ENCODE measurements around the gene PANK2. TPM values are rescaled to one million over a fixed set of nuclear protein-coding genes. Genes with fewer than 3 reads are reported as not detected.
A peak's percentile ranks its signal among the peaks of the same experiment; 100 is the strongest.
"Not testable (repeated sequence)": the region's sequence is repeated elsewhere in the genome, so short reads cannot be mapped to it uniquely, and the experiment has no call there.

Gene PANK2
- total and polyA plus RNA-seq, 8 donors: 34.1 to 47.8 (median 39.1) TPM

- intact Hi-C loops (cut with DNase I): no loop called here
- no peak overlapping the region for H3K27ac ChIP-seq
- H3K27me3 ChIP-seq: no peaks in the 10 kb centered on the region
- peak in 1 of 4 donors; percentile 4 for DNase-seq
- peaks cover 0 to 5% of the 10 kb centered on the region in 2 donors for H3K4me1 ChIP-seq
- no peaks in the 10 kb centered on the region for H3K9me3 ChIP-seq
- TF ChIP-seq, protein P1, sequence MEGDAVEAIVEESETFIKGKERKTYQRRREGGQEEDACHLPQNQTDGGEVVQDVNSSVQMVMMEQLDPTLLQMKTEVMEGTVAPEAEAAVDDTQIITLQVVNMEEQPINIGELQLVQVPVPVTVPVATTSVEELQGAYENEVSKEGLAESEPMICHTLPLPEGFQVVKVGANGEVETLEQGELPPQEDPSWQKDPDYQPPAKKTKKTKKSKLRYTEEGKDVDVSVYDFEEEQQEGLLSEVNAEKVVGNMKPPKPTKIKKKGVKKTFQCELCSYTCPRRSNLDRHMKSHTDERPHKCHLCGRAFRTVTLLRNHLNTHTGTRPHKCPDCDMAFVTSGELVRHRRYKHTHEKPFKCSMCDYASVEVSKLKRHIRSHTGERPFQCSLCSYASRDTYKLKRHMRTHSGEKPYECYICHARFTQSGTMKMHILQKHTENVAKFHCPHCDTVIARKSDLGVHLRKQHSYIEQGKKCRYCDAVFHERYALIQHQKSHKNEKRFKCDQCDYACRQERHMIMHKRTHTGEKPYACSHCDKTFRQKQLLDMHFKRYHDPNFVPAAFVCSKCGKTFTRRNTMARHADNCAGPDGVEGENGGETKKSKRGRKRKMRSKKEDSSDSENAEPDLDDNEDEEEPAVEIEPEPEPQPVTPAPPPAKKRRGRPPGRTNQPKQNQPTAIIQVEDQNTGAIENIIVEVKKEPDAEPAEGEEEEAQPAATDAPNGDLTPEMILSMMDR (IDR thresholded peaks at IDR 0.05): no peak
- peak; percentile 9 for ATAC-seq
- peaks cover 0 to 35% of the 10 kb centered on the region in 2 donors for H3K36me3 ChIP-seq
- H3K4me3 ChIP-seq: no peak overlapping the region
These were observed 13.7 kb upstream of the PANK2 start for GRCh38 chr20:3875378-3875974.

GRCh38 chr20:3876000-3876399 is 13.2 kb upstream of the PANK2 start:
- no peaks in the 10 kb centered on the region for H3K9me3 ChIP-seq
- H3K36me3 ChIP-seq: peaks cover 0 to 32% of the 10 kb centered on the region in 2 donors
- H3K27me3 ChIP-seq: no peaks in the 10 kb centered on the region
- intact Hi-C loops (cut with DNase I): no loop called here
- ATAC-seq: no peak
- TF ChIP-seq, protein P1 (IDR thresholded peaks at IDR 0.05): no peak
- H3K4me3 ChIP-seq: no peak overlapping the region
- no peak overlapping the region for H3K27ac ChIP-seq
- no peak for DNase-seq
- H3K4me1 ChIP-seq: peaks cover 0 to 5% of the 10 kb centered on the region in 2 donors

GRCh38 chr20:3876676-3877075 is 12.5 kb upstream of the PANK2 start:
- Histone ChIP-seq H3K36me3 (peaks cover 0 to 26% of the 10 kb centered on the region in 2 donors), H3K27ac (no peak overlapping the region), H3K4me1 (peaks cover 0 to 5% of the 10 kb centered on the region in 2 donors), H3K9me3 (no peaks in the 10 kb centered on the region), H3K27me3 (no peaks in the 10 kb centered on the region), H3K4me3 (no peak overlapping the region)
- DNase-seq (no peak), ATAC-seq (no peak)
- TF ChIP-seq, protein P1 (IDR thresholded peaks at IDR 0.05): no peak
- intact Hi-C loops (cut with DNase I): no loop called here

- H3K36me3 ChIP-seq; H3K4me1 ChIP-seq; H3K27ac ChIP-seq; H3K27me3 ChIP-seq; ATAC-seq; H3K9me3 ChIP-seq; DNase-seq; intact Hi-C loops (cut with DNase I); H3K4me3 ChIP-seq: not testable (repeated sequence)
These were observed 10.3 kb upstream of the PANK2 start for GRCh38 chr20:3878921-3879274.

GRCh38 chr20:3885715-3886114 is 3.5 kb upstream of the PANK2 start:
- ATAC-seq: no peak
- TF ChIP-seq, protein P1 (IDR thresholded peaks at IDR 0.05): no peak
- no peaks in the 10 kb centered on the region for H3K27me3 ChIP-seq
- intact Hi-C loops (cut with DNase I): loop anchor here in 1 of 2 donors (10.0 kb wide), 1 partner anchor 129 kb away; the partner anchor contains the start of gene RNF24
- no peak overlapping the region for H3K27ac ChIP-seq
- H3K4me1 ChIP-seq: peaks cover 7 to 21% of the 10 kb centered on the region in 2 donors
- DNase-seq: peak in 1 of 4 donors; percentile 11
- no peaks in the 10 kb centered on the region for H3K36me3 ChIP-seq
- H3K9me3 ChIP-seq: no peaks in the 10 kb centered on the region
- no peak overlapping the region for H3K4me3 ChIP-seq
